K562 (cell line): ENCODE results near the gene CCNL2. TPM values are rescaled to one million over a fixed set of nuclear protein-coding genes. Genes with fewer than 3 reads are reported as not detected.

Experiments
- E2F8 ChIP-seq: fragments of 450-650 bp; IDR thresholded peaks from 2 replicates; pipeline ENCODE4 v1.7.1; 2018; ENCODE audit warnings: mild to moderate bottlenecking, low read depth; ENCODE audit not compliant: partially characterized antibody
- ETV5 ChIP-seq: sonication (generic); formaldehyde crosslinking; IDR thresholded peaks from 2 replicates; pipeline ENCODE4 v1.4.0; 2020; ENCODE audit warnings: low read depth, mild to moderate bottlenecking, missing genetic modification reagents
- FOSL1 ChIP-seq: fragments of 200-800 bp; sonication (Bioruptor generic); conservative IDR thresholded peaks from 2 replicates; pipeline ENCODE4 v1.6.1; 2016; ENCODE audit warnings: missing genetic modification characterization, missing compliant biosample characterization
- GTF2A2 ChIP-seq: IDR thresholded peaks from 2 replicates; pipeline ENCODE4 v1.6.1; 2016; ENCODE audit warnings: mild to moderate bottlenecking, missing genetic modification characterization, missing compliant biosample characterization
- GTF2F1 ChIP-seq: IDR thresholded peaks from 2 replicates; pipeline ENCODE4 v1.6.1; 2011; ENCODE audit warnings: low read depth, low read length, improper control_type of control experiment
- HCFC1 ChIP-seq: IDR thresholded peaks from 2 replicates; pipeline ENCODE4 v1.6.1; 2012; ENCODE audit warnings: low read depth, low read length, improper control_type of control experiment
- HLTF ChIP-seq: fragments of 450-650 bp; IDR thresholded peaks from 2 replicates; pipeline ENCODE4 v1.6.1; 2016
- HMGN3 ChIP-seq: IDR thresholded peaks from 2 replicates; pipeline ENCODE4 v1.6.1; 2011; ENCODE audit warnings: borderline replicate concordance, low read depth, mild to moderate bottlenecking, mixed read lengths, low read length; ENCODE audit not compliant: insufficient read length; ENCODE audit errors: extremely low read depth
- ID3 ChIP-seq, 2 experiments: fragments of 250-450 bp in 1 of 2; fragments of 450-650 bp in 1 of 2; sonication (Bioruptor Pico) in 1 of 2; IDR thresholded peaks; 2 replicates each; pipeline versions ENCODE4 v1.6.1 to v1.8.0; 2016 to 2021; ENCODE audit warnings: mild to moderate bottlenecking in 2 of 2, moderate library complexity in 2 of 2, missing compliant biosample characterization in 1 of 2, missing genetic modification characterization in 1 of 2
- L3MBTL2 ChIP-seq: fragments of 450-650 bp; IDR thresholded peaks from 2 replicates; pipeline ENCODE4 v1.6.1; 2016; ENCODE audit warnings: mild to moderate bottlenecking, moderate library complexity
- MAZ ChIP-seq, 2 experiments: fragments of 450-650 bp in 1 of 2; sonication (generic) in 1 of 2; formaldehyde crosslinking; IDR thresholded peaks in 1 of 2; conservative IDR thresholded peaks in 1 of 2; 2 replicates each; pipeline versions ENCODE4 v1.4.0 to v1.5.0; 2020; ENCODE audit warnings: mild to moderate bottlenecking in 1 of 2, missing genetic modification reagents in 1 of 2
- MBD2 ChIP-seq: sonication (generic); IDR thresholded peaks from 2 replicates; pipeline ENCODE4 v1.6.1; 2016; ENCODE audit warnings: low read depth, borderline replicate concordance
- SLC30A9 ChIP-seq: fragments of 250-450 bp; sonication (Bioruptor Pico); IDR thresholded peaks from 2 replicates; pipeline ENCODE4 v1.8.0; 2022; ENCODE audit warnings: mild to moderate bottlenecking, moderate library complexity
- SP1 ChIP-seq: sonication (generic); formaldehyde crosslinking; IDR thresholded peaks from 2 replicates; pipeline ENCODE4 v1.8.1; 2022; ENCODE audit warnings: mild to moderate bottlenecking, missing genetic modification reagents
- SRF ChIP-seq, 2 experiments: fragments of 250-450, 450-650 bp in 1 of 2; sonication (Bioruptor Pico) in 1 of 2; sonication (generic) in 1 of 2; formaldehyde crosslinking; IDR thresholded peaks; 2 replicates each; pipeline versions ENCODE4 v1.5.0 to v1.5.1; 2020 to 2022; ENCODE audit warnings: mild to moderate bottlenecking in 1 of 2, missing genetic modification reagents in 1 of 2
- TRIM24 ChIP-seq, 2 experiments: fragments of 450-650 bp; IDR thresholded peaks; 2 replicates each; pipeline ENCODE4 v1.6.1; 2016
- ZNF197 ChIP-seq: fragments of 200-800 bp; sonication (Bioruptor generic); IDR thresholded peaks from 2 replicates; pipeline ENCODE4 v1.6.1; 2016; ENCODE audit warnings: low read depth, missing genetic modification characterization, missing compliant biosample characterization
- ZNF583 ChIP-seq: fragments of 250-450 bp; sonication (Bioruptor Pico); IDR thresholded peaks from 2 replicates; pipeline ENCODE4 v1.4.0; 2020
- ZZZ3 ChIP-seq: fragments of 450-650 bp; IDR thresholded peaks from 2 replicates; pipeline ENCODE4 v1.6.1; 2016; ENCODE audit warnings: antibody characterized with exemption, mild to moderate bottlenecking, moderate library complexity
- polyA plus RNA-seq, 8 experiments: library from polyadenylated mRNA; depleted of rRNA in 4 of 8; stranded (reverse) in 5 of 8; unstranded in 3 of 8; fragments of >200 nt; fragmentation: Nextera tagmentation in 2 of 8; fragmentation: Illumina TruSeq in 1 of 8; extraction: Ambion mirVana in 2 of 8; extraction: Trizol in 1 of 8; gene quantifications; 2 replicates each; pipeline versions ENCODE4 v1.2.1 to v1.2.3, GENCODE V29; 2011 to 2014; ENCODE audit warnings: inconsistent platforms in 1 of 8, missing spikeins in 1 of 8
- total RNA-seq, 7 experiments: library from RNA; depleted of rRNA in 6 of 7; stranded (reverse); fragments of >200 nt in 6 of 7; fragmentation: Illumina TruSeq in 2 of 7; extraction: Trizol in 2 of 7; gene quantifications; 2 replicates each; pipeline versions ENCODE4 v1.2.1 to v1.2.3, GENCODE V29; 2011 to 2021; ENCODE audit warnings: low replicate concordance in 1 of 7
- TF ChIP-seq, protein P1 (sequence below): fragments of 250-450 bp; sonication (Bioruptor Pico); IDR thresholded peaks from 2 replicates; pipeline ENCODE4 v1.8.0; 2021; ENCODE audit warnings: moderate library complexity, mild to moderate bottlenecking, inconsistent platforms
- TF ChIP-seq, protein P2 (sequence below): fragments of 250-450 bp; sonication (Bioruptor Pico); IDR thresholded peaks from 2 replicates; pipeline ENCODE4 v1.4.0; 2020; ENCODE audit warnings: mild to moderate bottlenecking
- TF ChIP-seq, protein P3 (sequence below): sonication (generic); formaldehyde crosslinking; IDR thresholded peaks from 2 replicates; pipeline ENCODE4 v1.9.0; 2022; ENCODE audit warnings: mild to moderate bottlenecking, missing genetic modification reagents

CCNL2 gene
- total and polyA plus RNA-seq, 9 of the 15 experiments (the other 6 are each of a cell fraction or from before 2014, with no cell fraction given) = 2.8 to 287 (median 94.5) TPM

DNA sequence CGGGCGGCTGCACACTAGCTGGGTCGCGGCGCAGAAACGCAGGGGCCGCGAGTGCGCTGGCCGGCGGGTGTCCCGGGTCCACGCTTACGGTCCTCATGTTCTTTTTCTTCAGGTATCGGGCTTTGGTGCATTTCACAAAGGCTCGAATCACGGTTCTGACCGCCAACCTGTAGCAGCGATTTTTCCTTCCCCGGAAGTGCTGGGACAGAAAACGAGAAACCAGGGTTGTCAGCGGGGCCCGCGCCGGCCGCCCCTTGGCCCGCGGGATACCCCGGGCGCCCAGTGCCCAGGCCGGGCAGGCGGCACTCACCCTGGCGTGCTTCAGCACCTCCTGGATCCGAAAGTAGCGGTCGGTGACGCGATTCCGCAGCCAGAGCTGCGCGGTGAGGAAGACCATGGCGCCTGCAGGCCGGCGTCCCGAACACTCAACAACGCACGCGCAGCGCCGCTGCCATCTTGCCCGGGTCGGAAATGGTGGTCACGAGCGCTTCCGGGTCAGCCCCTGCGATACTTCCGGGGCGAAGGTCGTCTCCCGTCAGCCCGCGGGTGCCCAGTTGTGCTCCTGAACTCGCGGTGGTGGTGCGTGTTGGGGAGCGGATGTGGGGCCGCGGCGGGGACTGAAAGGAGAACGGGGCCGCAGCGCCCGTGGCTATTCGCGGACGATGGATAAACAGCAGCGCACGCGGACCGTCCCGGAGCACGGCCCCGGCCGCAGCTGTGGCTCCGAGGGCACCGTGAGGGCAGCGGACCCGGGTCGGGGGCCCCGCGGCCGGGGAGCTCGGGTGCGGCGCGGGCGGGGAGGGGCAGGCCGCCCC, 7.9 kb upstream of the CCNL2 start, which contains the start of gene MRPL20 (continued):
- peak; percentile 93 for TF ChIP-seq HCFC1
- 0 out of 4 replicates have a peak, but pooled peaks of 1 of the 2 experiments have one; percentile 44 for TF ChIP-seq TRIM24 (IDR thresholded peaks at IDR 0.05)
- TF ChIP-seq MBD2 = peak; percentile 94
- no peak for TF ChIP-seq ZNF197 (CRISPR knock-in tag)
- peak; percentile 85 for TF ChIP-seq GTF2F1
- no peak for TF ChIP-seq HMGN3
- peak; percentile 73 for TF ChIP-seq SP1 (CRISPR knock-in tag)
- peak; percentile 82 for TF ChIP-seq ZNF583 (CRISPR knock-in tag)
- no peak for TF ChIP-seq FOSL1 (tag)
- peak; percentile 69 for TF ChIP-seq ETV5 (CRISPR knock-in tag)
- TF ChIP-seq, protein P1, sequence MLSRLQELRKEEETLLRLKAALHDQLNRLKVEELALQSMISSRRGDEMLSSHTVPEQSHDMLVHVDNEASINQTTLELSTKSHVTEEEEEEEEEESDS = no peak
- TF ChIP-seq, protein P2, sequence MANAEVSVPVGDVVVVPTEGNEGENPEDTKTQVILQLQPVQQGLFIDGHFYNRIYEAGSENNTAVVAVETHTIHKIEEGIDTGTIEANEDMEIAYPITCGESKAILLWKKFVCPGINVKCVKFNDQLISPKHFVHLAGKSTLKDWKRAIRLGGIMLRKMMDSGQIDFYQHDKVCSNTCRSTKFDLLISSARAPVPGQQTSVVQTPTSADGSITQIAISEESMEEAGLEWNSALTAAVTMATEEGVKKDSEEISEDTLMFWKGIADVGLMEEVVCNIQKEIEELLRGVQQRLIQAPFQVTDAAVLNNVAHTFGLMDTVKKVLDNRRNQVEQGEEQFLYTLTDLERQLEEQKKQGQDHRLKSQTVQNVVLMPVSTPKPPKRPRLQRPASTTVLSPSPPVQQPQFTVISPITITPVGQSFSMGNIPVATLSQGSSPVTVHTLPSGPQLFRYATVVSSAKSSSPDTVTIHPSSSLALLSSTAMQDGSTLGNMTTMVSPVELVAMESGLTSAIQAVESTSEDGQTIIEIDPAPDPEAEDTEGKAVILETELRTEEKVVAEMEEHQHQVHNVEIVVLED (CRISPR knock-in tag) = peak; percentile 67
- TF ChIP-seq MAZ (CRISPR knock-in tag; conservative IDR thresholded peaks at IDR 0.05 in 1 of 2, IDR thresholded peaks at IDR 0.05 in 1 of 2) = peak; percentile 87 to 91
- TF ChIP-seq E2F8 = peak; percentile 91
- peak; percentile 74; the same call in 1 of the 2 replicates for TF ChIP-seq ZZZ3
- no peak for TF ChIP-seq ID3 (CRISPR knock-in tag; IDR thresholded peaks at IDR 0.05)
- TF ChIP-seq ID3 (tag; IDR thresholded peaks at IDR 0.05) = peak; percentile 56; the same call in 1 of the 2 replicates
- TF ChIP-seq SRF (CRISPR knock-in tag; IDR thresholded peaks at IDR 0.05) = 0 out of 4 replicates have a peak, but pooled peaks of 1 of the 2 experiments have one; percentile 56
- TF ChIP-seq, protein P3, sequence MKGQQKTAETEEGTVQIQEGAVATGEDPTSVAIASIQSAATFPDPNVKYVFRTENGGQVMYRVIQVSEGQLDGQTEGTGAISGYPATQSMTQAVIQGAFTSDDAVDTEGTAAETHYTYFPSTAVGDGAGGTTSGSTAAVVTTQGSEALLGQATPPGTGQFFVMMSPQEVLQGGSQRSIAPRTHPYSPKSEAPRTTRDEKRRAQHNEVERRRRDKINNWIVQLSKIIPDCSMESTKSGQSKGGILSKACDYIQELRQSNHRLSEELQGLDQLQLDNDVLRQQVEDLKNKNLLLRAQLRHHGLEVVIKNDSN = peak; percentile 82
- TF ChIP-seq L3MBTL2 = peak; percentile 82
- no peak for TF ChIP-seq GTF2A2 (tag)
- TF ChIP-seq HLTF = no peak; the same call in 1 of the 2 replicates
- TF ChIP-seq SLC30A9 (CRISPR knock-in tag) = no peak
